Activated CD4-positive, CD25-positive, alpha-beta regulatory T cell treated with anti-CD3 and anti-CD28 coated beads, Interleukin-2, amount 50 U/mL, for 72 hours (primary cell): ENCODE results near the gene ABCA2.
A peak's percentile ranks its signal among the peaks of the same experiment; 100 is the strongest.
"Not testable (repeated sequence)": the region's sequence is repeated elsewhere in the genome, so short reads cannot be mapped to it uniquely, and the experiment has no call there.

Experiments used
- DNase-seq: peaks from one replicate; pipeline ENCODE4 v3.0.0; 2021

ABCA2 gene

GRCh38 chr9:137044502-137045177 is 16.6 kb upstream of the ABCA2 start:
- no peak for DNase-seq

DNA sequence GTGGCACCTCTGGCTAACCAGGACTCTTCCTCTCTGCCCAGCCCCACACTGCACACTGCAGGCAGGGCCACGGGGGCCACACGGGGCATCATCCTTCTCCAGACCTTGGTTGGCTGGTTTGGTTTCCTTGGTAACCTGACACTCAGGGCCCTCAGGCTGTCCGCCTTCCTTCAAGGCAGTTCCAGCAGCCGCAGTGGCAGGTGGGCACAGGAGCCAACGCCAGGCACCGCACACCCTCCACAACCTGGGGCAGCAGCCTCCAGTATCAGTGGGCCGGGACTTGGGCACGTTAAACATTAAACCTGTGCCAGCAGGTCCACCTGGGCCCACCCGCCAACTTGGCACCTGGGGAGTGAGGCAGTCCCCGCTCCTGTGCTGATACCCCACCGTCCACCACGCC is 16.0 kb upstream of the ABCA2 start:
- no peak for DNase-seq

- DNase-seq = no peak
Observed at GRCh38 chr9:137042751-137043727, 15.0 kb upstream of the ABCA2 start.

DNA sequence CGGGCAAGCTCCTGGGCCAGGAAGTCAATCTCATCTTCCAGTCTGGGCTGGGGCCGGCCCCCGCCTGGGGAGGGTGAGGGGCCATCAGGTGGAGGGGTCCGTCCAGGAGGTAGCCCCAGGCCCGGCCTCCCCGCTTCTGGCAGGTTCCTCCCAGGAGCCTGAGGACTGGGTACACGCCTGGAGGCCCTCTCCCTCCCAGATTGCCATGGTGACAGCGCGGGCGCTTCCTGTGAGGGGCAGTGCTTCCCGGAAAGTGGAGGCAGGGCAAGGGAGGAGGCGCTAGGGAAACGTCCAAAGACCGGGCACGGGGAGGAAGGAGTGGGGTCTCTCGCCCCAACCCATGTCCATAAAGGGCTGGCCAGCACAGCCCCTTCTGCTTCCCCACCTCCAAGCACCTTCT is 13.1 kb upstream of the ABCA2 start:
- no peak for DNase-seq

DNA sequence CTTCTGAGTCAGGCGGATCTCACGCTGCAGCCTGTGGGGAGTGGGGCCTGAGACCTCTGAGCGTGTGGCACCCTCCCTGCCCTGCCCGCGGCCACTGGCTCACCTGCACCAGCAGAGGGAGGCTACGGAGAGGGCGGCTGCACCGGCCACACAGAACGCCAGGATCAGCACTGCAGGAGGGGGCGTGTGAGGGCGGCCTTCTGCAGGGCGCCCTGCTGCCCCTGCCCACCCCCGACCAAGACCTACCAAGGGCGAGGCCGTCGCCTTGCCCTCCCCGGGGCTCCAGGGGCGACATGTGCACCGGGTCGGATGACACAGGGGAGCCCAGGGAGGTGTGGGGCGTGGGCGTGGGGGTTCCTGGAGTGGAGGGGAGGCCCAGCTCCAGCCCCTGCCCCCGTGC is 12.5 kb upstream of the ABCA2 start:
- DNase-seq = no peak

DNA sequence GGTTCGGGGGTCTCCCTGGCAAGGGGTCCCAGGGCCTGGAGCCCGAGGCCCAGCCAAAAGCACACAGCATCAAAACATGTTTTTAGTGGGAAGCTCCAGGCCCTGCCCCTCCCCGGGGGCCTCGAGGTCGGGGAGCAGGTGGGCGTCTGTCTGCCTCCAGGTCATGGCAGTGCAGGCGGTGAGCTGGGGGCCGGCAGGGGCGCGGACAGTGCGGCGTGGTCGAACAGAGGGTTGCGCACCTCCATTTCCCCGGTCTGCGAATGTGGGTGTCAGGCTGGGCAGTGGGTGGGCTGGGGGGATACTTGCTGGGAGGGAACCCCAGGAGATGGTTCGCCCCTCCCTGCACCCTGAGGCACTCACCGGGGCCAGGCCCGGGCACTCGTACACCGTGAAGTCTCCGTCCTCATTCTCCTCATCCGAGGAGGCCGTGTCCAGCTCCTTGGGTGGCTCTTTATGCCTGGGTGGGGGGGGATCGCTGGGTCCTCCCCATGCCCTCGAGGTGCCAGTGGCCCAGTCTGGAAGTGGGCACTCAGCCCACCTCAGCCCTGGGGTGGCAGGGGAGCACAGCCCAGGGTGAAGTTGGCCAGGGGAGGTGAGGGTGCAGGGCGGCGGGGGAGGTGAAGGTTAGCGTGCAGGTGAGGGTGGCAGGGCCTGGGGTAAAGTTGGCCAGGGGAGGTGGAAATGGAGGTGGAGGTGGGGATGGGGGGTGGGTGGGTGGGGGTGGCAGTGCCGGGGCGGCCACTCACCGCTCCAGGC is 11.8 kb upstream of the ABCA2 start:
- no peak for DNase-seq

DNA sequence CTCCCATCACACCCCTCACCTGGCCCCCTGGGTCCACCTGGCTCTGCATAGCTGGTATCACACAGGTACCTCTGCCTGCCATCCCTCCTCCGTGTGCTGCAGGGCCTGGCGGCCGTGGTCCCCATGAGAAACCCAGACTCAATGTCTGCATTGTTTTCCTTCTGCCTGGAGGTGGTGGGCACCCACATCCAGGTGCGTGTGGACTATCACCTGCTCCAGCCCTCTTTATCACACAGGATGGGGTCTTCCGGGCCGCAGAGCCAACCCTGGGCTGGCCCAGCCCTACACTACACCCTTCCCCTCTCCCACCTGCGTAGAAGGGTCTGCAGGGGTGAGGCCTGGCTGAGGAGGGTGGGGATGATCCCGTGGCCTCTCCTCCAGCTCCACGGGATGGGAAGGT is 10.9 kb upstream of the ABCA2 start:
- DNase-seq = no peak

GRCh38 chr9:137037483-137037882 is 9.4 kb upstream of the ABCA2 start:
- DNase-seq = no peak

DNA sequence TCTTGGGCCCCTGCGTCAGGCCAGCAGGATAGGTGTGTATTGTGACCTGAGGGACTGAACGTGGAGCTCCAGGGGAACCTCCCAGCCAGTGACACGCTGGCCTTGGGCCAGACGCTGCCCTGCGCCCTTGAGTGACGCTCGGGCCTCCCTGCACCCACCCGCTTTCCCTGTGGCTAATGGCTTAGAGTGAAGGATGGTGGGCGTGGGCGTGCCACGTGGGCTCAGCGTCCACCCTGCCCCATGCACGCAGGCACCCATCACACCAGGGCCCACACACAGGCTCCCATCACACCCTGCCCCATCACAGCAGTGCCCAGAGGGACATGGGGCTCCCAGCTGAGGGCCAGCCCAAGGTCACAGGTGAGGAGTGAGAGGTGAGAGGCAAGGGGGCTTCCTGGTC is 9.0 kb upstream of the ABCA2 start:
- DNase-seq = no peak

DNA sequence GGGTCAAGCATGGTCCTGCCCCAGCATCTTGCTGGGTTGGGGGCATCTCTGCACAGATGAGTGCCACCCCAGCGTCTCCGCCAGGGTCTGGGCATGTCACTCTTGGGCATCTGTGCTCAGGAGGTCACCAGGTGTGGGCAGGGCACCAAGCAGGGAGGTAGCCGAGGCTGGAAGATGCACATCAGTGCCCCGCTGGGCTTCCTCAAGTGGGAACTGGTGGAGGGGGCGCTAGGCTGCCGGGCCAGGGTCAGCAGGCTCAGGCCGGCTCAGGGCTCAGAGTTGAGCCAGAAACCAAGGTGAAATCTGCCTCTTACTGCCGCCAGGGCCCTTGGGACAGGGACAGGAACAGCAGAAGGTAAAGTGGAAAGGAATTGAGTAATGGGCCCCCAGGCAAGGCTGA is 7.9 kb upstream of the ABCA2 start:
- DNase-seq = no peak

GRCh38 chr9:137035507-137035834 is 7.4 kb upstream of the ABCA2 start:
- no peak for DNase-seq

GRCh38 chr9:137034709-137035506 is 6.9 kb upstream of the ABCA2 start:
- peak; percentile 89 for DNase-seq

GRCh38 chr9:137034039-137034708 is 6.1 kb upstream of the ABCA2 start:
- no peak for DNase-seq

- DNase-seq = not testable (repeated sequence)
Observed at GRCh38 chr9:137033481-137033880, 5.4 kb upstream of the ABCA2 start.

DNA sequence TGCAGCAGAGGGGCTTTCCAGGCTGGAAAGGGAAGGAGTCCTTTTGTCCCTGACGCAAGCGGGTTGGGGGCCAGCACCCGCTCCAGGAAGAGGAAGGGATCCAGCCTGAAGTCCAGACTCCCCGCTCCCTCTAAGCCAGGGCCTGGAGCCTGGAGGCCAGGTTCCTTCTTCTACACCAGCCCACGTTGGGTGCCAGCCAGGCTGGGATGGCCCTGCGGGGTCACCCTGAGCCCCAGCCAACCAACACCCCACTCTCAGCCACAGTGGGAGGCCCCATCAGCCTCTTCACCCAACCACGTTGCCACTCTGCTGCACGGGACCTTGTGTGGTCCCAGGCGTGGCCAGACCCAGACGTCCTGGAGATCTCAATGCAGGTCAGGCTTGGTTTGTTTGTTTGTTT is 4.8 kb upstream of the ABCA2 start:
- DNase-seq = no peak

- no peak for DNase-seq
Observed at GRCh38 chr9:137031904-137032640, 4.0 kb upstream of the ABCA2 start, which contains the start of gene FUT7. Gene FUT7, minus strand, starts transcription at chr9:137032088. Its CDS starts 97 bp downstream, at chr9:137031991.

- peak; percentile 69 for DNase-seq
Observed at GRCh38 chr9:137030538-137031527, 2.8 kb upstream of the ABCA2 start.

- no peak for DNase-seq
Observed at GRCh38 chr9:137030006-137030405, 2.0 kb upstream of the ABCA2 start.

- peak; percentile 86 for DNase-seq
Observed at GRCh38 chr9:137029058-137029936, 1.3 kb upstream of the ABCA2 start.
